Panc1 (cell line): ENCODE measurements around the gene RIMBP2. TPM values are rescaled to one million over a fixed set of nuclear protein-coding genes. Genes with fewer than 3 reads are reported as not detected.

Experiments used
- ATAC-seq: fragments of 200-7000 bp; cut with Tn5 transposase; 2 replicates; pipeline ENCODE4 v1.9.1; 2020; ENCODE audit warnings: mild to moderate bottlenecking, moderate library complexity
- BruUV-seq: library from RNA; stranded (reverse); fragments of 400-500 nt; replicated peaks from 2 replicates; lab custom pipeline; 2021; lab: Mats Ljungman, UMichigan
- CTCF ChIA-PET: fragments of 300-600 bp; sonication (Branson Sonifier 250); formaldehyde crosslinking; loops from one replicate; lab custom pipeline; 2022; ENCODE audit warnings: antibody characterized with exemption; lab: Charles Lee
- POLR2A ChIA-PET: fragments of 300-600 bp; sonication (Branson Sonifier 250); formaldehyde crosslinking; loops from one replicate; lab custom pipeline; 2022; ENCODE audit warnings: antibody characterized with exemption; lab: Charles Lee
- DNase-seq: peaks from one replicate; pipeline ENCODE4 v3.0.0-alpha.2; 2010; ENCODE audit warnings: low read depth, low spot score
- H3K27ac ChIP-seq: 2 replicates; pipeline ENCODE4 v1.5.1; 2011; ENCODE audit warnings: mild to moderate bottlenecking, low read length, inconsistent platforms
- H3K27me3 ChIP-seq: fragments of 200-500 bp; sonication (Bioruptor generic); 2 replicates; pipeline ENCODE4 v1.6.0; 2014; ENCODE audit warnings: low read length, inconsistent platforms; ENCODE audit not compliant: control insufficient read depth, insufficient read depth
- H3K36me3 ChIP-seq: fragments of 200-500 bp; sonication (Bioruptor generic); 2 replicates; pipeline ENCODE4 v1.5.1; 2014; ENCODE audit warnings: inconsistent platforms, mild to moderate bottlenecking, low read length, moderate library complexity; ENCODE audit not compliant: control insufficient read depth, insufficient read depth
- H3K4me1 ChIP-seq: 2 replicates; pipeline ENCODE4 v1.5.1; 2011; ENCODE audit warnings: inconsistent platforms, mild to moderate bottlenecking, low read length, moderate library complexity; ENCODE audit not compliant: control insufficient read depth, insufficient read depth
- H3K4me3 ChIP-seq, 2 experiments: 2 replicates each; pipeline ENCODE4 v1.5.1; 2011 to 2012; ENCODE audit warnings: low read depth in 2 of 2, low read length in 2 of 2, mild to moderate bottlenecking in 2 of 2, inconsistent platforms in 1 of 2, moderate library complexity in 1 of 2
- H3K9me3 ChIP-seq: fragments of 200-500 bp; sonication (Bioruptor generic); 2 replicates; pipeline ENCODE4 v1.5.1; 2014; ENCODE audit warnings: low read depth, mild to moderate bottlenecking, inconsistent platforms, low read length, moderate library complexity; ENCODE audit not compliant: control insufficient read depth, insufficient read depth
- CTCF ChIP-seq: fragments of 450-650 bp; IDR thresholded peaks from 2 replicates; pipeline ENCODE4 v1.5.1; 2017; ENCODE audit warnings: mild to moderate bottlenecking
- POLR2AphosphoS5 ChIP-seq: IDR thresholded peaks from 2 replicates; pipeline ENCODE4 v1.6.1; 2012; ENCODE audit warnings: mild to moderate bottlenecking, low read depth, low read length, moderate library complexity
- REST ChIP-seq, 2 experiments: IDR thresholded peaks; 2 replicates each; pipeline ENCODE4 v1.6.1; 2011 to 2012; ENCODE audit warnings: low read depth in 2 of 2, control low read depth in 1 of 2, low read length in 1 of 2, mild to moderate bottlenecking in 1 of 2, moderate library complexity in 1 of 2; ENCODE audit not compliant: insufficient read depth in 1 of 2
- SIN3A ChIP-seq: IDR thresholded peaks from 2 replicates; pipeline ENCODE4 v1.6.1; 2012; ENCODE audit warnings: low read depth, mild to moderate bottlenecking, low read length, moderate library complexity, borderline replicate concordance; ENCODE audit not compliant: insufficient read depth
- TCF7L2 ChIP-seq: IDR thresholded peaks from 2 replicates; pipeline ENCODE4 v1.6.1; 2011; ENCODE audit warnings: mild to moderate bottlenecking, low read depth, low read length, inconsistent platforms
- in situ Hi-C: cut with HindIII; loops from 2 replicates; pipeline ENCODE4 v1.10.0; 2016; ENCODE audit warnings: low sequenced_read_pairs, low pct_unique_long_range_greater_than_20kb
- intact Hi-C: fragments of 100-400 bp; cut with micrococcal nuclease; formaldehyde crosslinking; loops from one replicate; pipeline ENCODE4 v1.10.0; 2022; ENCODE audit not compliant: unreplicated experiment
- total RNA-seq: library from RNA; stranded (reverse); gene quantifications from one replicate; pipeline ENCODE4 v1.2.1, GENCODE V29; 2021; ENCODE audit not compliant: unreplicated experiment

Gene RIMBP2
- total RNA-seq, 1 experiment from 2014 or later, result not detected

- in situ Hi-C loops, result no loop called here
- Histone ChIP-seq H3K4me3 (no peak overlapping the region), H3K27me3 (no peaks in the 10 kb centered on the region; the same call in 1 of the 2 replicates), H3K27ac (no peak overlapping the region), H3K36me3 (no peaks in the 10 kb centered on the region), H3K9me3 (no peaks in the 10 kb centered on the region), H3K4me1 (no peaks in the 10 kb centered on the region)
- intact Hi-C loops, result no loop called here
- DNase-seq (no peak), ATAC-seq (no peak)
- POLR2A ChIA-PET, result no interaction called here
- CTCF ChIA-PET, result no interaction called here
- no peak for TF ChIP-seq SIN3A
- no peak for TF ChIP-seq POLR2AphosphoS5
- TF ChIP-seq TCF7L2, result no peak
- no peak for TF ChIP-seq REST (IDR thresholded peaks at IDR 0.05; ENCODE audit: insufficient read depth in 1 of 2, low read depth in 2 of 2, low read length in 1 of 2)
- TF ChIP-seq CTCF, result no peak
- BruUV-seq, result no TSS peak
Observed at GRCh38 chr12:130547480-130548155, 168.5 kb downstream of the RIMBP2 start.

GRCh38 chr12:130546494-130546893 lies 169.6 kb downstream of the RIMBP2 start:
- CTCF ChIA-PET, result interaction anchor here (0.7 kb wide), 1 partner anchor 201 kb away, joined by 10 read pairs; no protein-coding TSS in a partner anchor

More at GRCh38 chr12:130546494-130546893, 169.6 kb downstream of the RIMBP2 start:
- intact Hi-C loops, result no loop called here
- Histone ChIP-seq H3K27me3 (no peaks in the 10 kb centered on the region; the same call in 1 of the 2 replicates), H3K27ac (no peak overlapping the region), H3K4me1 (no peaks in the 10 kb centered on the region), H3K4me3 (no peak overlapping the region), H3K9me3 (no peaks in the 10 kb centered on the region), H3K36me3 (no peaks in the 10 kb centered on the region)
- no peak for TF ChIP-seq CTCF
- no peak for TF ChIP-seq POLR2AphosphoS5
- no peak for TF ChIP-seq SIN3A
- TF ChIP-seq TCF7L2, result no peak
- no peak for TF ChIP-seq REST (IDR thresholded peaks at IDR 0.05; ENCODE audit: insufficient read depth in 1 of 2, low read depth in 2 of 2, low read length in 1 of 2)
- DNase-seq, result no peak
- no TSS peak for BruUV-seq
- no peak for ATAC-seq
- POLR2A ChIA-PET, result no interaction called here
- in situ Hi-C loops, result no loop called here
